BJ (cell line): Measurements from ENCODE around the gene SF1. TPM values are rescaled to one million over a fixed set of nuclear protein-coding genes. Genes with fewer than 3 reads are reported as not detected.

Experiments used
- CTCF ChIA-PET: fragments of 350-600 bp; formaldehyde crosslinking; extraction: SDS; loops from one replicate; lab custom pipeline; 2021; ENCODE audit warnings: antibody characterized with exemption, inconsistent platforms; lab: Yijun Ruan, JAX
- POLR2A ChIA-PET: fragments of 300-600 bp; sonication (Branson Sonifier 250); formaldehyde crosslinking; extraction: SDS; loops from one replicate; lab custom pipeline; 2021; ENCODE audit warnings: antibody characterized with exemption; lab: Charles Lee
- DNase-seq: peaks from one replicate; pipeline ENCODE4 v3.0.0-alpha.2; 2011; ENCODE audit warnings: low read depth
- H3K27me3 ChIP-seq: 2 replicates; pipeline ENCODE4 v1.6.0; 2011; ENCODE audit warnings: low read length; ENCODE audit not compliant: control insufficient read depth, insufficient read depth
- H3K36me3 ChIP-seq: 2 replicates; pipeline ENCODE4 v1.5.1; 2011; ENCODE audit warnings: low read length; ENCODE audit not compliant: control insufficient read depth, insufficient read depth
- H3K4me3 ChIP-seq: 2 replicates; pipeline ENCODE4 v1.5.1; 2011; ENCODE audit warnings: low read depth, mild to moderate bottlenecking, control low read depth, low read length
- CTCF ChIP-seq: IDR thresholded peaks from 2 replicates; pipeline ENCODE4 v1.5.1; 2011; ENCODE audit warnings: low read depth, mild to moderate bottlenecking, control low read depth, inconsistent platforms, low read length, moderate library complexity; ENCODE audit not compliant: insufficient read depth
- polyA plus RNA-seq: library from polyadenylated mRNA; depleted of rRNA; stranded (reverse); fragments of >200 nt; gene quantifications from 2 replicates; pipeline ENCODE4 v1.2.3, GENCODE V29; 2011

The SF1 gene
- polyA plus RNA-seq, 1 experiment: 41.7 TPM

- ChIA-PET POLR2A (no interaction called here), CTCF (no interaction called here)
- TF ChIP-seq CTCF: no peak
- no peak for DNase-seq
- no peak overlapping the region for H3K4me3 ChIP-seq
- no peaks in the 10 kb centered on the region for H3K27me3 ChIP-seq
- H3K36me3 ChIP-seq: no peaks in the 10 kb centered on the region
Measured at GRCh38 chr11:64753019-64753379, 25.3 kb downstream of the SF1 start.

GRCh38 chr11:64752175-64752970 lies 26.0 kb downstream of the SF1 start:
- no peak for TF ChIP-seq CTCF
- Histone ChIP-seq H3K36me3 (no peaks in the 10 kb centered on the region), H3K27me3 (no peaks in the 10 kb centered on the region), H3K4me3 (no peak overlapping the region)
- no peak for DNase-seq
- POLR2A ChIA-PET: no interaction called here
- CTCF ChIA-PET: no interaction called here

- Histone ChIP-seq H3K4me3 (no peak overlapping the region), H3K36me3 (no peaks in the 10 kb centered on the region), H3K27me3 (no peaks in the 10 kb centered on the region)
- POLR2A ChIA-PET: no interaction called here
- TF ChIP-seq CTCF: no peak
- DNase-seq: no peak
- CTCF ChIA-PET: interaction anchor here (1.8 kb wide), 1 partner anchor 9 kb away, joined by 4 read pairs; no protein-coding TSS in a partner anchor
Measured at GRCh38 chr11:64751580-64751979, 26.8 kb downstream of the SF1 start.

- Histone ChIP-seq H3K27me3 (no peaks in the 10 kb centered on the region), H3K4me3 (no peak overlapping the region), H3K36me3 (no peaks in the 10 kb centered on the region)
- no peak for TF ChIP-seq CTCF
- ChIA-PET CTCF (interaction anchor here (1.8 kb wide), 1 partner anchor 9 kb away, joined by 4 read pairs; no protein-coding TSS in a partner anchor), POLR2A (no interaction called here)
- no peak for DNase-seq
Measured at GRCh38 chr11:64751136-64751535, 27.2 kb downstream of the SF1 start.

GRCh38 chr11:64750361-64751054 lies 27.8 kb downstream of the SF1 start:
- Histone ChIP-seq H3K4me3 (no peak overlapping the region), H3K27me3 (no peaks in the 10 kb centered on the region), H3K36me3 (no peaks in the 10 kb centered on the region)
- CTCF ChIA-PET: interaction anchor here (0.7 to 1.8 kb wide), 3 partner anchors 8 to 13 kb away, joined by 3 to 4 read pairs (median 4); no protein-coding TSS in a partner anchor
- no peak for TF ChIP-seq CTCF
- DNase-seq: no peak
- POLR2A ChIA-PET: no interaction called here
